HG02943 (cell line): ENCODE measurements around the gene TM4SF20.
"Not testable (repeated sequence)": the region's sequence is repeated elsewhere in the genome, so short reads cannot be mapped to it uniquely, and the experiment has no call there.

ENCODE experiments used
- ATAC-seq: cut with Tn5 transposase; IDR thresholded peaks from one replicate; pipeline ENCODE4 v1.9.1; 2021; ENCODE audit warnings: mild to moderate bottlenecking, low read depth, moderate library complexity; ENCODE audit not compliant: unreplicated experiment

Gene TM4SF20

GRCh38 chr2:227368574-227368973 lies 10.5 kb downstream of the TM4SF20 start:
- ATAC-seq, result no peak

DNA sequence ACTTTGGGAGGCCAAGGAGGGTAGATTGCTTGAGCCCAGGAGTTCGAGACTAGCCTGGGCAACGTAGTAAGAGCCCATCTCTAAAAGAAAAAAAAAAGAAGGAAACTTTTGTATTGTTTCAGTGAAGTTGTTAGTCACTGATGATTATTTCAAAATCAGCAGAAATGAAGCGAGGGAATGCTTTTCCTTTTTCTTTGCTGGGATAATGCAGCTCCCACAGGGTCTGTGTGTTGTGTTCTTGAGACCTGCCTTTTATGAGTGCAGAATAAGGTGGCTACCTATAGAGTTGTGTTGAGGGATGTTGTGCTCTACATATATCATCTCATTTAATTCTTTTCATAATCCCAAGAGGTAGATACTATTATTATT lies 11.7 kb downstream of the TM4SF20 start:
- no peak for ATAC-seq

- no peak for ATAC-seq
Observed at GRCh38 chr2:227366769-227367426, 12.2 kb downstream of the TM4SF20 start.

DNA sequence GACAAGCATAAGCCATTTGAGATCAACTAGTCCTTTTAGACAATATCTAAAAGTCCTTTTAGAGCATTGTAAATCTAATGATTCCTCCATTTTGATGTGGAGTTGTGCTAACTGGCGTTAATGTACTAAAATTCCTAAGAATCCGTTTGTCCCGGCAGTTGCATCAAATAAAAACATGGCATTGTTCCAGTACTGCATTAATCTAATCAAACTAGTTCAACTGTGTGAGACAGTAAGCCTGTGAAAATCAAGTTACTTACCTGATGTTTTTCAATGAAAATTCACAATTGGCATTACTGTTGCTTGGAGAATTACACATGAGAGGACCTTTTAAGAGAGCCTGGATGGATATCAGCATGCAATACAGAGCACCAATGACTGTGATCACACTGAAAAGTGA lies 13.3 kb downstream of the TM4SF20 start:
- ATAC-seq, result no peak

DNA sequence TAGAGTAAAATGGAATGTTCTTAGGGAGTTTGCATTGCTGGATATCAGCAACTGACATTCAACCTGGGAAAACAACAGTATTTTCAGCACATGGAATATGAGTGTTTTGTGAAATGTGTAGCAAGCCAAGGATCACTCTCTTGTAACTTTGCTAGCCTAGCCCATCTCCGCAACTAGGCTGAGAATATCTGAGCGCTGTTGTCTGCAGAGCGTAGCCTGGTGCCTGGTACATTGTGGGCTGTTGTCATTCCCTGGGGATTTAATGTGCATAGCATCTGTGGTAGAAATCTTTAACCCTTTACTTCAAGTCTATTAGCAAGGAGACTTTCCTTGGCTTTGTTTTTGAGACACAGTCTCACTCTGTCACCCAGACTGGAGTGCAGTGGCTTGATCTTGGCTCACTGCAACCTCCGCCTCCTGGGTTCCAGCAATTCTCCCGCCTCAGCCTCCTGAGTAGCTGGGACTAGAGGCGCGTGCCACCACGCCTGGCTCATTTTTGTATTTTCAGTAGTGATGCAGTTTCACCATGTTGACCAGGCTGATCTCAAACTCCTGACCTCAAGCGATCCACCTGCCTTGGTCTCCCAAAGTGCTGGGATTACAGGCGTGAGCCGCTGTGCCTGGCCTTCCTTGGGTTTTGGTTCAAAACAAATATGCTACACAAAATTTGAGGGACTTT lies 14.4 kb downstream of the TM4SF20 start:
- not testable (repeated sequence) for ATAC-seq

- ATAC-seq, result no peak
Observed at GRCh38 chr2:227363756-227364155, 15.3 kb downstream of the TM4SF20 start.

- no peak for ATAC-seq
Observed at GRCh38 chr2:227360351-227360750, 18.8 kb downstream of the TM4SF20 start.

DNA sequence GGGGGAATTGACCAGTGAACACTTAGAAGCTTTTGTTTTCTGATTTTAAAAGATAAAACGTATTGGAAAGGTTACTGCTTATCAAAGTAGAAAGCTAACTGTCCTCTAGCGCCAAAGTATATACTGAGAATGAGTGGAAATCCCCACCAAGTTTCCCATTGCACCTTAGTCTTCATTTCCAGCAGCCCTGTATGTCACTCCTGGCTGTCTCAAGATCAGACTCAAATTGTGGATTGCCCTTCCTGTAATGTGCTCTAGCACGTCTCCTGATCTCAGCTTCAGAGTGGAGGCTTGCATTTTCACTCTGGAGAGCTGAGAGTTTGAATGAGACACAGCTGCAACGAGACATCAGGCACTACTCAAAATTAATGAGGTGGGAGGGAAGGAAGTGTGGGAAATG lies 27.5 kb downstream of the TM4SF20 start:
- ATAC-seq, result no peak

DNA sequence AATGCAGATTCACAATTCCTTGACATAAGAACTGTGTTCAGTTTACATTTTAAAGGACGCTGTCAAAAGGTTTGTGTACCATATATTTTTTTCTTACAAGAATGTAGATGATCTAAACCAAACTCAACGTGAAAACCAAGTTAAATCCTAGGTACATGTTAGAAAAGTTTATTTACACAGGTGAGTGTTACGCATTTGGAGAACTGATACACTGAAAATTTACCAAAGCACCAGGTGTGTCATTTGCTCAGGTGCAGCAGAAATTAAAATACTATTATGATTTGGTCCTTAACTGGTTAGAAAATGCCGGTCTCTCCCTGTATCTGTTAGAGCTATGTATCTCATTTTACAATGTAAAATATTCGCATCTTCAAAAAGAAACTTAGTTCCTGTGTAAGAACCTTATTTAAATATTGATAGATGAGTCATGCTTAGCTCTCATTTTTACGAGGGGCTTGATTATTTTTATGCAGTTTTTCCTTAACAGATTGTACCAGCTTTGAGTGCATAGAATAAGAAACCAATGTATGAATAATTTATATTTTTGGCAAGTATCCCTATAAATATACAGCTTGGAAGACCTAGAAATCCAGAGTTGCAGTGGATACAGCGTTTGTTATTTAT lies 29.0 kb downstream of the TM4SF20 start:
- ATAC-seq, result no peak

DNA sequence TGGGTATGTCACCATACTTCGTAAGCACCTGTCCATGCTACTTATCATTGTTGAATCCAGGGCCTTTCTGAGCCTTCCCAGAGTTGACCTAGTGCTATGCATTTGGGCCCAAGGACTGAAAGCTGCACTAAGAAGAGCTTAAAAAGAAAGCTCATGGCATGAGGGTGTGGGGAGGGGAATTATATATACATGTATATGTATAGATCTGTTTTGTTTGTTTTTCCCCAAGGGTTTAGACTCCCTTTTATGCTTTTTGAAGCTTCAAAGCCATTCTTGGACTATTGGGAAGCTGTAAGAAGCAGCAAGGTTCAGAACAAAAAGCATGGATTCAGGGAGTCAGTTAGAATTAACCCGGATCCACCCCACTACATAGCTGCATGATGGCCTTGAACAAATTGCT lies 30.8 kb downstream of the TM4SF20 start:
- ATAC-seq, result no peak

- ATAC-seq, result no peak
Observed at GRCh38 chr2:227347117-227347516, 32.0 kb downstream of the TM4SF20 start.

GRCh38 chr2:227344231-227344630 lies 34.9 kb downstream of the TM4SF20 start:
- no peak for ATAC-seq

- no peak for ATAC-seq
Observed at GRCh38 chr2:227341553-227341952, 37.6 kb downstream of the TM4SF20 start.

GRCh38 chr2:227340106-227340505 lies 39.0 kb downstream of the TM4SF20 start:
- ATAC-seq, result no peak

DNA sequence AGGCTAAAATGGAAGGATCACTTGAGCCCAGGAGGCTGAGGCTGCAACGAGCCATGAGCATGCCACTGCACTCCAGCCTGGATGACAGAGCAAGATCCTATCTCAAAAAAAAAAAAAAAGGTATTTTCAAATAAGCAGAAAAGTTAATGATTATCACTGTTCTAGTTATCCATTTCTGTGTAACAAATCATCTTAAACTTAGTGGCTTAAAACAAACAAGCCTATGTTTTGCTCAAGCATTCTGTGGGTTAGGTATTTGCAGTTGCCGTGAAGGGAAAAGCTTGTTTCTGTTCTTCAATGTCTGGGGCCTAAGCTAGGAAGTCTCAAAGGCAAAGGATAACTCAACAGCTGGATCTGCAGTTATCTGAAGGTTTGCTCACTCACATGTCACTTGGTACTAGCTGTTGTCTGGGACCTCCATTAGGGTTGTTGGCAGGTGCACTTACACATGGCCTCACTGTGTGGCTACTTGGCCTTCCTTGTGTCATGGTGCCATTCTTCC lies 40.0 kb downstream of the TM4SF20 start:
- no peak for ATAC-seq

DNA sequence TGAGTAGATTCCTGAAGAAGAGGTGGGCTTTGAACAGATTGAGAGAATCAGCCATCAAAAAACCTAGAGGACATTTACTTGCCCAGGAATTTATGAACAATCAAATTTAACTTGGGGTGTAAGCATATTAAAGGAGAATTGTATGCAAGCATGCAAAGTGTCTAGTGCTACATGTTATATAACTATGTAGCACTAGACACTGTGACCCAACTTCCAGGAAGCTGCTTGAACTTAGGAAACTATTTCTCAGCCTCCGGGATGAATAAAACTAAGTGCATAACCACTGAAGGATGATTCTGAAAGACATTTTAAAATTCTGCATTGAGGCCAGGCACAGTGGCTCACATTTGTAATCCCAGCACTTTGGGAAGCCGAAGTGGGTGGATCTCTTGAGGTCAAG lies 41.7 kb downstream of the TM4SF20 start:
- ATAC-seq, result no peak

GRCh38 chr2:227335713-227336112 lies 43.4 kb downstream of the TM4SF20 start:
- no peak for ATAC-seq

DNA sequence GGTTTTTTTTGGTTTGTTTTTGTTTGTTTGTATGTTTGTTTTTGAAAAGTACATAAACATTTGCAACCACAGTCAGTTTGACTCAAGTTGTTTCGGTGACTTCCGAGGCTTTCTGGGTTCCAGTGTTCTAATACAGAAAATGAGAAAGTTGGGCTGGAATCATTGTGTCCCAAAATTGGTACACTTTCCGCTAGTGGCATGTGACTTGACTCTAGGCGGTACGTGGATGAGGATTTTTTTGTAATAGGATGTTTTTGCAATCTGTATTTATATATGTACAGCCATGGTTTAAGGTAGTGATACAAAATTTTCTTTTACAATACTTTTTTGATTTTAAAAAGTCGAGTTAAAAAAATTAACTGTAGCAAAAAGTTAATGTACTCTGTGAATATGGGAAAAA lies 52.3 kb downstream of the TM4SF20 start:
- no peak for ATAC-seq

- peak; percentile 13 for ATAC-seq
Observed at GRCh38 chr2:227325839-227326195, 53.3 kb downstream of the TM4SF20 start.

DNA sequence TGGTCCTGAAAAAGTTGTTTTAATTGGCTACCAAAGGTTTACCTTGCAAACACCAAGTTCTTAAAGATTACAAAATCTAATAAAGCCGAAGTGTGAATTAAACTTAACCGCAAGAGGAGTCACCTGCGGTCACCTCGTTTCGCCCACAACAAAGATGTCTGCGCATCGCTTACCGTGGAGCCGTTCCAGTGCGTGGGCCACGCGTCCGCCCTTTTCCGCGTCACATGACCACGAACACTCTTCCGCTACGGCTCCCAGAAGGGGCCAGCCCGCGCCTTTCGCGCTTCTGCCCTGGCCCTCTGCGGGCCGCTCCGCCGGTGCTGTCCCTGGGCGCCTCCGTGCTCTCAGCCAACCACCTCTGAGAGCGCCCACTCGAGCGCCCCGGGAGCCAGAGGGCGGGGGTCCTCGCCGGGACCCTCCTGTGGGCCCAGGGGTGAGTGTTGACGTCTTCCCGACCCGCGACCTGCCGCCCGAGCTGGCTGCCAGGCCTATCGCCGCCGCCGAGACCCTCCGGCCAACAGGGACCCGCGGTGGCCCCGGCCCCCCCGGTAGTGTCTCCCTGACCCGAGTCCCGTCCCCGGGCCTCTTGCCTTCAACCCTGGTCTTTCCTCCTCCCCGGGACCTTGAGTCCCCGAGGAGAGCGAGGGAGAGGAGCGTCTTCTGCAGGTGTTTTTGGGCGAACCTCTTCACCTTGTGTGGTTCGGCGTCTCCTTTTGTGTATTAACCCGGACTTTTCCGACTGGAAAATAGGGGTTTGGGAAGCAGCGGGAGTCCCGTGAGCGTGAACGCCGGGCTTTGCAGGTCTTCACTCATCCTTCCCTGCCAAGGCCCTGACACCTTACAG lies 53.9 kb downstream of the TM4SF20 start, which contains the start of gene MFF:
Gene MFF, plus strand, starts transcription at position 257 of the 844 bp plus-strand sequence. CDS start 5,415 bp downstream, outside the sequence.
- ATAC-seq, result peak; percentile 97

DNA sequence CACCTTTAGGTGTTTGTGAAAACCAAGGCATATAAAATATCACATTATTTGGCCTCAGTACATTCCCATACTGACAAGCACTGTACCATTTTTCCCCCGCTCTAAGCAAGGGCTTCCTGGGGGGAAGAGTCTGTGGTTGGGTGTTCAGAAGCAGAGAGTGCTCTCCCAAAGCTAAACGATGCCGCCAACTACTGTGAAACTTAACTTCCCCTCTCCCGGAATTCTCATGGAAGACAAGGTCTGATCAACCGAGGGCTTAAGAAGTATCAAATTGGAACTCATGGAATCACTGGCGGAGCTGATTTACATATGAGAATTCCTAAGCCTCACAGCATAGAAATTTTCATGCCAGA lies 54.5 kb downstream of the TM4SF20 start:
- no peak for ATAC-seq
